ENCODE measurements around the gene SSBP2.
A peak's percentile ranks its signal among the peaks of the same experiment; 100 is the strongest.
"Not testable (repeated sequence)": the region's sequence is repeated elsewhere in the genome, so short reads cannot be mapped to it uniquely, and the experiment has no call there.

The SSBP2 gene

DNA sequence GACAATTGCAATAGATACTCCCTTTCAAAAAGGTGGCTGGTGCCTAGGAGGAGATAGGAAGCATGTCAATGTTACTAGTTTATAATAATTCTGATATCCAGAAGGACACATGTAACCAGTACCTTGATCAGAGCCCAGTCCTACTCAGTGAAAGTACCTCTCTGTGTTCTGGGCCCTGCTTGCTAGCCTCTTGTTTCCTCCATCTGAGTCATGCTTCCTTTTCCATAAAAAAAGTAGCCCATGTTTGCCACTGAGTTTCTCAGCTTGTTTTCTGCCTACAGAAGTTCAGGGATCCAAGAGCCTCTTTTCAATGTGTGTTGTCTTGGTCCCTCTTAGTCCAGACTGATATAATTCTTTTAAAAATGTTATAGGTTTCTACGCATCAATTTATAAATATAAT is 149.0 kb downstream of the SSBP2 start:
- DNase-seq (ENCODE audit: low read depth, low spot score) = no peak

DNA sequence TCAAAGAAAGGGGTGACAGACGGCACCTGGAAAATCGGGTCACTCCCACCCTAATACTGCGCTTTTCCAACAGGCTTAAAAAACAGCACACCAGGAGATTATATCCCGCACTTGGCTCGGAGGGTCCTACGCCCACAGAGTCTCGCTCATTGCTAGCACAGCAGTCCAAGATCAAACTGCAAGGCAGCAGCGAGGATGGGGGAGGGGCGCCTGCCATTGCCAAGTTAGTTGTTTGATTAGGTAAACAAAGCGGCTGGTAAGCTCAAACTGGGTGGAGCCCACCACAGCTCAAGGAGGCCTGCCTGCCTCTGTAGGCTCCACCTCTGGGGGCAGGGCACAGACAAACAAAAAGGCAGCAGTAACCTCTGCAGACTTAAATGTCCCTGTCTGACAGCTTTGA is 158.8 kb downstream of the SSBP2 start:
- DNase-seq (ENCODE audit: low read depth, low spot score) = not testable (repeated sequence)

DNA sequence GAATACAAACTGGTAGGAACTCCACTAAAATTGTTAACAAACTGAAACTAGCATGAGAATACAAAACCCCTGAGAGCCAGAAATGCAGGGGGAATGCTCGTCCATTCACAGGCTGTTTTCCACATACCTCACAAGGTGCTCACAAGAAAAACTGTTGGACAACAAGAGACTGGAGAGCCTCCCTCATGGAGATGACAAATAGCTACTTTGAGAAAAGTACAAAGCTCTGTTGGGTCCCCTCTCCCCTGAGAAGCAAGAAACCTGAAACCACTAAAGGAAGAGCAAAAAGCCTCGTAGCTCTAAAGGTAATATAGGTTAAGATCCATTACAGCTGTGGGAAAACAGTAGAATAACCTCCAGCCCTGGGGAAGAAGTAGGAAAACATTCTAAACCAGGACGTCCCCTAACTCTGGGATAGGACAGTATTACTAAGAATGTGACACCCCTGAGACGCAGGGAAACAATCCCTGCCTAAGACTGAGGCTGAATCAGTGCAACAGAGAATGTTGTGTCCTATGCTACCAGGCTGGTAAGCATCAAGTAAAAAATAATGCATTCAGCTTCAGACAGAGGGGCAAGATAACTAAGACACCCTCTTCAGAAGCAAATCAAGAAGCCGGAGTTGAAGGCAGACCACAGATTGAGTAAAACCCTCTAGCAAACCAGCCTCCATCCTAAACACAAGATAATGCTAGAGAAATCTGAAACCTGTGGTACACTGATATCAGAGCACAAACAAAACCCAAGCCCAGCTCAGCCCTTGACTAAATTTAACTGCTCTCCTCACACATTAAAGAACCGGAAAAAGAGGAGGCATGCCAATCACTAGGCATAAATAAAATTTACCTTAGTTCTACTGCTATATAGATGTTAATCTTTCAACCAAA is 160.2 kb downstream of the SSBP2 start:
- DNase-seq (ENCODE audit: low read depth, low spot score) = peak; percentile 18

- DNase-seq (ENCODE audit: low read depth, low spot score) = no peak
Observed at GRCh38 chr5:81579262-81579924, 171.5 kb downstream of the SSBP2 start.

GRCh38 chr5:81577091-81577490 is 173.8 kb downstream of the SSBP2 start:
- no peak for DNase-seq (ENCODE audit: low read depth, low spot score)

- no peak for DNase-seq (ENCODE audit: low read depth, low spot score)
Observed at GRCh38 chr5:81575924-81576323, 175.0 kb downstream of the SSBP2 start.

- DNase-seq (ENCODE audit: low read depth, low spot score) = no peak
Observed at GRCh38 chr5:81572201-81572600, 178.7 kb downstream of the SSBP2 start.

DNA sequence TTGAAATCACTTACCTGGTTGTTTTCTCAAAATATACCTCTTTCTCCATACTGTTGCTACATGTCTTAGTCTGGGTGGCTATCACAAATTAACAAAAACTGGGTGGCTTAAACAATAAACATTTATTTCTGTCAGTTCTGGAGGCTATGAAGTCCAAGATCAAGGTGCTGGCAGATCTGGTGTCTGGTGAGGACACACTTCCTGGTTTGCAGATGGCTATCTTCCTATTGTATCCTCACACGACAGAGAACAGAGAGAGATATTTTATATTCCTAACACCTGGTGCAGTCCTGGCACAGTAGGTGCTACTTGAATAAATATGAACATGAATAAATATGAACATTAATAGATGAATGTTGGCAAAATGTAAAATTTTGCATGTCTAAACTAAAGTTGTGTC is 192.7 kb downstream of the SSBP2 start:
- no peak for DNase-seq (ENCODE audit: low read depth, low spot score)

- DNase-seq (ENCODE audit: low read depth, low spot score) = no peak
Observed at GRCh38 chr5:81556809-81557208, 194.1 kb downstream of the SSBP2 start.

DNA sequence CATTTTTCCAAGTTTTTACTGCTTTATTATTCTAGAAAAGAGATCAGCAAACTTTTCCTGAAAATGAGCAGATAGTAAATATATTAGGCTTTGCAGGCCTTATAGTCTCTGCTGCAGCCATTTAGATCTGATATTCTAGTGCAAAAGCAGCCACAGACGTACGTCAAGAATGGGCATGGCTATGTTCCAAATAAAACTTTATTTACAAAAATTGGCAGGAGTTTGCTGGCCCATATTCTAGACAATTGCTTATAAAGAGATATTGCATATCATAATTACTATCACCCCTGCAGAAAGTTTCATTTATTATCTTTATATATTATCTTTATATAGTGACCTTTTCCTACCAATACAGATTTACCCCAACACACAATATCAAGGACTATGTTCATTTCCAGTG is 195.0 kb downstream of the SSBP2 start:
- no peak for DNase-seq (ENCODE audit: low read depth, low spot score)

- no peak for DNase-seq (ENCODE audit: low read depth, low spot score)
Observed at GRCh38 chr5:81554647-81555046, 196.2 kb downstream of the SSBP2 start.

GRCh38 chr5:81553567-81554212 is 197.2 kb downstream of the SSBP2 start:
- DNase-seq (ENCODE audit: low read depth, low spot score) = no peak

GRCh38 chr5:81552852-81553566 is 197.9 kb downstream of the SSBP2 start:
- peak; percentile 2 for DNase-seq (ENCODE audit: low read depth, low spot score)

DNA sequence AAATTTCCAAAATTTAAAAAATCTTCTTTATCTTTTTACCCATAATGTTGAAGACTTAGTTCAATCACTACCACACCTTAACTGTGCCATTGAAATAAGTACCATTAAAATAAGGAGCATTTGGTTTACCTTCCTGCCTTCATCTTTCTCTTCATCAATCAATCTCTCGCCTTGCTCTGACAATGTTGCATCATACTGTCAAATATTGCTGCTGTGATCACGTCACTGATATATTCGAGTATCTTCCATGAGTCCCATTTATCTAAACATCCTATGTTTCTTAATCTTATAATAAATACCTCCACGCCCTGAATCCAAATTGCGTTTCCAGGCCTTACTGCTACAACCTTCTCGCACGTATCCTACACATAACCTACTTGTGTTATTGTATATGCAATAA is 201.8 kb downstream of the SSBP2 start:
- DNase-seq (ENCODE audit: low read depth, low spot score) = no peak

DNA sequence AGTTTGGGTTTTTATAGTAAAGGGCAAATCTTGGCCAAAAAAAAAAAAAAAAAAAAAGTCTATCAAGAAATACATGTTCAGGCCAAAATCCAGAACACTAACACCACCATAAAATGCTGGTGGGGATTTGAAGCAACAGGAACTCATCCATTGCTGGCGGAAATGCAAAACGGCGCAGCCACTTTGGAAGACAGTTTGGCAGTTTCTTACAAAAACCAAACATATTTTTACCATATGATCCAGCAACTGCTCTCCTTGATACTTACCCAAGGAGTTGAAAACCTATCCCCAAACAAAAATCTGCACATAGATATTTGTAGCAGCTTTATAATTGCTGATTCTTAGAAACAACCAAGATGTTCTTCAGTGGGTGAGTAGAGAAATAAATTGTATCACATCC is 203.9 kb downstream of the SSBP2 start:
- DNase-seq (ENCODE audit: low read depth, low spot score) = no peak

- DNase-seq (ENCODE audit: low read depth, low spot score) = no peak
Observed at GRCh38 chr5:81545911-81546310, 205.0 kb downstream of the SSBP2 start.

- peak; percentile 23 for DNase-seq (ENCODE audit: low read depth, low spot score)
Observed at GRCh38 chr5:81544351-81545018, 206.4 kb downstream of the SSBP2 start.

DNA sequence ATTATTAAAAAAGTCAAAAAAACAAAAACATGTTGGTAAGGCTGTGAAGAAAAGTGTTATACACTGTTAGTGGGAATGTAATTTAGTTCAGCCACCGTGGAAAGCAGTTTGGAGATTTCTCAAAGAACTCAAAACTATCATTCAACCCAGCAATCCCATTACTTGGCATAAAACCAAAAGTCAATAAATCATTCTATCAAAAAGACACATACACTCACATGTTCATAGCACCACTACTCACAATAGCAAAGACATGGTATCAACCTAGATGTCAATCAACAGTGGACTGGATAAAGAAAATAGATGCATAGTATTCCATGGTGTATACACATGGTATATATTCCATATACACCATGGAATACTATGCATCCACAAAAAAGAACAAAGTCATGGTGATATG is 208.7 kb downstream of the SSBP2 start:
- DNase-seq (ENCODE audit: low read depth, low spot score) = no peak

- DNase-seq (ENCODE audit: low read depth, low spot score) = no peak
Observed at GRCh38 chr5:81537905-81538547, 212.9 kb downstream of the SSBP2 start.

DNA sequence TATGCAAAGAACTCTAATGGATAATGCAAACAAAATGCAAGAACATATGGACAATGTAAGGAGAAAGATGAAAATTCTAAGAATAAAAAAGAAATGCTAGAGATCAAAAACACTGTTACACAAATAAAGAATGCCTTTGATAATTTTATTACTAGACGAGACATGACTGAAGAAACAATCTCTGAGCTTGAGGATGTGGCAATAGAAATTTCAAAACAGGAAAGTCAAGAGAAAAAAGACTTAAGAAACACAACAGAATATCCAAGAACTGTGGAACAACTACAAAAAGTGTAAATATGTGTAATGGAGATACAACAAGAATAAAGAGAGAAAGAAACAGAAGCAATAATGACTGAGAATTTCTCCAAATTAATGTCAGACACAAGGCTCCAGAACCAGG is 216.5 kb downstream of the SSBP2 start:
- DNase-seq (ENCODE audit: low read depth, low spot score) = no peak
